Breast epithelium (tissue), 3 donors: ENCODE measurements around the gene CR2.

Experiments used
- CTCF ChIP-seq, 3 donors: fragments of 450-650 bp; IDR thresholded peaks; one replicate each; pipeline ENCODE4 v1.5.1; 2016 to 2017; ENCODE audit warnings: antibody characterized with exemption in 3 of 3, mild to moderate bottlenecking in 3 of 3, moderate library complexity in 3 of 3
- POLR2A ChIP-seq: fragments of 450-650 bp; IDR thresholded peaks from one replicate; pipeline ENCODE4 v1.6.1; 2016; ENCODE audit warnings: antibody characterized with exemption, mild to moderate bottlenecking, moderate library complexity

- TF ChIP-seq POLR2A (no peak), CTCF (IDR thresholded peaks at IDR 0.05) (no peak)
These were observed 8.9 kb downstream of the CR2 start for GRCh38 chr1:207463021-207463420.
